Measurements from ENCODE around the gene SRA1. TPM values are rescaled to one million over a fixed set of nuclear protein-coding genes. Genes with fewer than 3 reads are reported as not detected.
A peak's percentile ranks its signal among the peaks of the same experiment; 100 is the strongest.
"Not testable (repeated sequence)": the region's sequence is repeated elsewhere in the genome, so short reads cannot be mapped to it uniquely, and the experiment has no call there.

SRA1 gene
- polyA plus RNA-seq (ENCODE audit: insufficient read length in 4 of 4) = 10 to 100 TPM; 23.4 to 29.6 (median 26.4) TPM

GRCh38 chr5:140557136-140557805 lies at the start of gene SRA1:
TSS of gene SRA1 (minus strand) at chr5:140557473. CDS start at chr5:140557452, 21 bp downstream.
- peak; percentile 75 to 93 (median 82) for DNase-seq (ENCODE audit: low read depth in 4 of 4, low spot score in 3 of 4)

- DNase-seq (ENCODE audit: low read depth in 4 of 4, low spot score in 3 of 4) = no peak
These were observed 49.8 kb upstream of the SRA1 start for GRCh38 chr5:140607031-140607430.

- no peak for DNase-seq (ENCODE audit: low read depth in 4 of 4, low spot score in 3 of 4)
These were observed 48.6 kb upstream of the SRA1 start for GRCh38 chr5:140605879-140606278.

- DNase-seq (ENCODE audit: low read depth in 4 of 4, low spot score in 3 of 4) = no peak
These were observed 46.5 kb upstream of the SRA1 start for GRCh38 chr5:140603734-140604133.

- not testable (repeated sequence) for DNase-seq (ENCODE audit: low read depth in 4 of 4, low spot score in 3 of 4)
These were observed 46.1 kb upstream of the SRA1 start for GRCh38 chr5:140603446-140603698.

- no peak for DNase-seq (ENCODE audit: low read depth in 4 of 4, low spot score in 3 of 4)
These were observed 44.9 kb upstream of the SRA1 start for GRCh38 chr5:140602147-140602546.

GRCh38 chr5:140600096-140600495 lies 42.8 kb upstream of the SRA1 start:
- no peak for DNase-seq (ENCODE audit: low read depth in 4 of 4, low spot score in 3 of 4)

- no peak for DNase-seq (ENCODE audit: low read depth in 4 of 4, low spot score in 3 of 4)
These were observed 41.6 kb upstream of the SRA1 start for GRCh38 chr5:140598836-140599235.

GRCh38 chr5:140596321-140596741 lies 39.1 kb upstream of the SRA1 start:
- DNase-seq (ENCODE audit: low read depth in 4 of 4, low spot score in 3 of 4) = no peak

- no peak for DNase-seq (ENCODE audit: low read depth in 4 of 4, low spot score in 3 of 4)
These were observed 38.4 kb upstream of the SRA1 start for GRCh38 chr5:140595538-140596300.

- DNase-seq (ENCODE audit: low read depth in 4 of 4, low spot score in 3 of 4) = no peak
These were observed 36.9 kb upstream of the SRA1 start for GRCh38 chr5:140594169-140594568.

- not testable (repeated sequence) for DNase-seq (ENCODE audit: low read depth in 4 of 4, low spot score in 3 of 4)
These were observed 35.8 kb upstream of the SRA1 start for GRCh38 chr5:140593070-140593469.

GRCh38 chr5:140591747-140592372 lies 34.6 kb upstream of the SRA1 start:
- no peak for DNase-seq (ENCODE audit: low read depth in 4 of 4, low spot score in 3 of 4)

GRCh38 chr5:140590861-140591260 lies 33.6 kb upstream of the SRA1 start:
- no peak for DNase-seq (ENCODE audit: low read depth in 4 of 4, low spot score in 3 of 4)

GRCh38 chr5:140588311-140589070 lies 31.2 kb upstream of the SRA1 start:
- DNase-seq (ENCODE audit: low read depth in 4 of 4, low spot score in 3 of 4) = no peak

GRCh38 chr5:140587495-140587894 lies 30.2 kb upstream of the SRA1 start:
- DNase-seq (ENCODE audit: low read depth in 4 of 4, low spot score in 3 of 4) = no peak

- not testable (repeated sequence) for DNase-seq (ENCODE audit: low read depth in 4 of 4, low spot score in 3 of 4)
These were observed 22.0 kb upstream of the SRA1 start for GRCh38 chr5:140579188-140579747.

- no peak for DNase-seq (ENCODE audit: low read depth in 4 of 4, low spot score in 3 of 4)
These were observed 19.5 kb upstream of the SRA1 start for GRCh38 chr5:140576776-140577201.

- no peak for DNase-seq (ENCODE audit: low read depth in 4 of 4, low spot score in 3 of 4)
These were observed 18.0 kb upstream of the SRA1 start for GRCh38 chr5:140575309-140575708.

GRCh38 chr5:140574165-140574564 lies 16.9 kb upstream of the SRA1 start:
- no peak for DNase-seq (ENCODE audit: low read depth in 4 of 4, low spot score in 3 of 4)

- no peak for DNase-seq (ENCODE audit: low read depth in 4 of 4, low spot score in 3 of 4)
These were observed 16.4 kb upstream of the SRA1 start for GRCh38 chr5:140573683-140574082.

All from right renal pelvis (tissue), 4 donors.